Endothelial cell of umbilical vein (primary cell): Measurements from ENCODE around the gene PAK5. TPM values are rescaled to one million over a fixed set of nuclear protein-coding genes. Genes with fewer than 3 reads are reported as not detected.

ENCODE experiments used
- BruUV-seq: library from RNA; stranded (reverse); fragments of 400-500 nt; replicated peaks from 2 replicates; lab custom pipeline; 2021; lab: Mats Ljungman, UMichigan
- CTCF ChIA-PET: fragments of 300-600, 350-600 bp; sonication (Branson Sonifier 250); formaldehyde crosslinking; loops from one replicate; lab custom pipeline; 2021; ENCODE audit warnings: antibody characterized with exemption, inconsistent platforms; lab: Charles Lee
- POLR2A ChIA-PET: fragments of 300-600, 350-600 bp; sonication (Branson Sonifier 250); formaldehyde crosslinking; loops from one replicate; lab custom pipeline; 2021; ENCODE audit warnings: antibody characterized with exemption, inconsistent platforms; lab: Charles Lee
- DNase-seq: peaks from one replicate; pipeline ENCODE4 v3.0.0-alpha.2; 2011; ENCODE audit warnings: low read depth, low spot score
- FAIRE-seq: peaks from 2 replicates; lab custom pipeline; 2011; peaks lifted over from hg19 to GRCh38; lab: Jason Lieb, UNC
- H2AFZ ChIP-seq: 2 replicates; pipeline ENCODE4 v1.6.0; 2012; ENCODE audit warnings: low read depth, low read length, control low read depth, inconsistent platforms
- H3K27ac ChIP-seq: 2 replicates; pipeline ENCODE4 v1.5.1; 2011; ENCODE audit warnings: low read depth, mild to moderate bottlenecking, control low read depth, low read length, moderate library complexity; ENCODE audit not compliant: insufficient read depth
- H3K27me3 ChIP-seq, 2 experiments: 2 replicates each; pipeline versions ENCODE4 v1.6.0 to v1.6.1; 2011; ENCODE audit warnings: low read length in 2 of 2, mixed read lengths in 1 of 2; ENCODE audit not compliant: control insufficient read depth in 2 of 2, insufficient read depth in 2 of 2
- H3K36me3 ChIP-seq, 2 experiments: 2 replicates in 1 of 2; 3 replicates in 1 of 2; pipeline ENCODE4 v1.5.1; 2011; ENCODE audit warnings: low read length in 2 of 2, mild to moderate bottlenecking in 1 of 2, moderate library complexity in 1 of 2; ENCODE audit not compliant: control insufficient read depth in 2 of 2, insufficient read depth in 2 of 2; ENCODE audit errors: extremely low read depth in 1 of 2
- H3K4me1 ChIP-seq: 3 replicates; pipeline ENCODE4 v1.5.1; 2011; ENCODE audit warnings: mild to moderate bottlenecking, low read length; ENCODE audit not compliant: control insufficient read depth, insufficient read depth; ENCODE audit errors: extremely low read depth
- H3K4me2 ChIP-seq: 2 replicates; pipeline ENCODE4 v1.6.1; 2011; ENCODE audit warnings: low read length, control low read depth, mixed read lengths; ENCODE audit not compliant: insufficient read depth
- H3K4me3 ChIP-seq, 3 experiments: fragments of 200-600 bp in 1 of 3; sonication (generic), shearing (Covaris generic) in 1 of 3; replicated peaks in 1 of 3; 2 replicates each; pipeline ENCODE4 v1.5.1; 2011 to 2016; ENCODE audit warnings: control low read depth in 3 of 3, low read length in 3 of 3, mild to moderate bottlenecking in 2 of 3, inconsistent platforms in 1 of 3, low read depth in 1 of 3, moderate library complexity in 1 of 3; ENCODE audit not compliant: insufficient read depth in 1 of 3
- H3K79me2 ChIP-seq: 2 replicates; pipeline ENCODE4 v1.6.0; 2012; ENCODE audit warnings: low read length, inconsistent platforms; ENCODE audit not compliant: control insufficient read depth, insufficient read depth
- H3K9ac ChIP-seq: replicated peaks from 2 replicates; pipeline ENCODE3; 2011; ENCODE audit warnings: low read length, control low read depth; ENCODE audit not compliant: insufficient read depth; ENCODE audit errors: extremely low read depth
- H3K9me1 ChIP-seq: replicated peaks from 3 replicates; pipeline ENCODE4 v1.6.0; 2011; ENCODE audit warnings: mild to moderate bottlenecking, low read length; ENCODE audit not compliant: control insufficient read depth, insufficient read depth; ENCODE audit errors: extremely low read depth
- H3K9me3 ChIP-seq: replicated peaks from 2 replicates; pipeline ENCODE4 v1.5.1; 2012; ENCODE audit warnings: low read length, inconsistent platforms; ENCODE audit not compliant: control insufficient read depth, insufficient read depth
- H4K20me1 ChIP-seq: replicated peaks from 2 replicates; pipeline ENCODE3; 2011; ENCODE audit warnings: mild to moderate bottlenecking, low read length; ENCODE audit not compliant: control insufficient read depth, insufficient read depth; ENCODE audit errors: extremely low read depth
- EZH2 ChIP-seq: IDR thresholded peaks from 2 replicates; pipeline ENCODE4 v1.6.1; 2012; ENCODE audit warnings: borderline replicate concordance, low read depth, mild to moderate bottlenecking, moderate library complexity, low read length, inconsistent platforms; ENCODE audit not compliant: severe bottlenecking
- FOS ChIP-seq: IDR thresholded peaks from 2 replicates; pipeline ENCODE4 v1.6.1; 2011; ENCODE audit warnings: mild to moderate bottlenecking, low read length, moderate library complexity, borderline replicate concordance; ENCODE audit not compliant: insufficient read depth
- GATA2 ChIP-seq: IDR thresholded peaks from 2 replicates; pipeline ENCODE4 v1.7.0; 2011; ENCODE audit warnings: low read depth, mild to moderate bottlenecking, moderate library complexity, mixed read lengths, low read length; ENCODE audit not compliant: insufficient read length, insufficient read depth
- MYC ChIP-seq: IDR thresholded peaks from one replicate; pipeline ENCODE4 v1.6.1; 2011; ENCODE audit warnings: mild to moderate bottlenecking, low read depth, low read length
- POLR2A ChIP-seq: IDR thresholded peaks from 2 replicates; pipeline ENCODE4 v1.6.1; 2012; ENCODE audit warnings: low read depth, mild to moderate bottlenecking, control low read depth, low read length
- dilution Hi-C: fragments of 300-500 bp; cut with MboI; formaldehyde crosslinking; loops from one replicate; pipeline ENCODE4 v1.15.0; 2019; ENCODE audit warnings: low sequenced_read_pairs; ENCODE audit not compliant: extremely low pct_ligation_motif_present
- intact Hi-C: fragments of 100-400 bp; cut with micrococcal nuclease; formaldehyde crosslinking; loops from one replicate; pipeline ENCODE4 v1.10.0; 2022
- polyA plus RNA-seq, 4 experiments: library from polyadenylated mRNA; depleted of rRNA in 3 of 4; stranded (reverse) in 3 of 4; unstranded in 1 of 4; fragments of >200 nt; gene quantifications; 2 replicates each; pipeline versions ENCODE4 v1.2.1 to v1.2.3, GENCODE V29; 2011 to 2012; ENCODE audit warnings: missing spikeins in 1 of 4
- total RNA-seq: library from RNA; stranded (reverse); gene quantifications from 2 replicates; pipeline ENCODE4 v1.2.3, GENCODE V29; 2021
- TF ChIP-seq, protein P1 (sequence below): IDR thresholded peaks from 2 replicates; pipeline ENCODE4 v1.6.1; 2011; ENCODE audit not compliant: insufficient read depth, insufficient read length
- TF ChIP-seq, protein P2 (sequence below), 2 donors: IDR thresholded peaks; 1 replicate in 1 of 2; 2 replicates in 1 of 2; pipeline ENCODE4 v1.5.1; 2011; ENCODE audit warnings: low read length in 2 of 2, mild to moderate bottlenecking in 2 of 2, moderate library complexity in 2 of 2, control low read depth in 1 of 2, inconsistent platforms in 1 of 2, low read depth in 1 of 2; ENCODE audit not compliant: insufficient read depth in 1 of 2; ENCODE audit errors: extremely low read depth in 1 of 2

The PAK5 gene
- total and polyA plus RNA-seq, 2 donors (not counting 3 experiments of a cell fraction or from before 2014, with no cell fraction given), result not detected

DNA sequence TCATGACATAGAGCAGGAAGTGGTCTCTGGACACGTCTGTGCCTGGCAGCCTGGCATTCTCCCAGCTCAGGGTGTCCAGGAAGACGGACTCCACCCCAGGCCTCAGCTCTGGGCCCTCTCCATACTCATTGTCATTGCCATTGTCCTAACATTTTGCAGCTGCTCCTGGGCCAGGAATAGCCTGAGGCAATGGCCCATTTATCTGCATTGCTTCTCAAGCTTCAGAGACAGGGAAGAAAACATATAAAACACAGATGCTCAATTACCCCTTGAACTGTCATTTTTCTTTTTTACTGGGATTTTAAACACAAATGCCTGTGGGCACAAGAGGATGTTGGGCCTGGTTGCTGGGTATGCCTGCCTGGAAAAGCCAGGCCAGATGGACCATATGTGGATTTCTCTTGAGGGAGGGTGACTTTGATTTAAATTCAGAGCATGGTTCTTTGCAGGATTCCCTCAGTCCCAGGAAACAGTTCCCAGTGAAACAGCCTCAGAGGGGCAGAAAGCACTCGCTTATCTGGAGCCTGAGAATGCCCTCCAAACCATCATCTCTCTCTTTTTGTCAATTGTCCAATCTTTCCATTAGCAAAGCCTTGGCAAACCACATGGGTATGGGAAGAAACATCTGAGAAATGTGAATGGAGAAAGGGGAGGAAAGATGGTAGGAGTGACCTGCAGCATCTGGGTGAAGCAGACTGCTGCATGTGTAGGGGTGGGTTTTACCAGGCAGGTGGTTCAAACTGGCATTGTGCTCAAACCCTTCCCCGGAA, 306.6 kb downstream of the PAK5 start:
- no peak for DNase-seq
- H3K4me1 ChIP-seq, result no peaks in the 10 kb centered on the region
- FAIRE-seq, result no peak
- peaks cover 0 to 2% of the 10 kb centered on the region in 2 experiments for H3K27me3 ChIP-seq
- dilution Hi-C loops, result no loop called here
- H3K4me3 ChIP-seq, result no peak overlapping the region
- no peak overlapping the region for H3K9ac ChIP-seq
- TF ChIP-seq, protein P1, sequence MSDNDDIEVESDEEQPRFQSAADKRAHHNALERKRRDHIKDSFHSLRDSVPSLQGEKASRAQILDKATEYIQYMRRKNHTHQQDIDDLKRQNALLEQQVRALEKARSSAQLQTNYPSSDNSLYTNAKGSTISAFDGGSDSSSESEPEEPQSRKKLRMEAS, result no peak
- TF ChIP-seq POLR2A, result no peak
- no peak for TF ChIP-seq MYC
- no peak for TF ChIP-seq GATA2
- no peak for TF ChIP-seq FOS
- TF ChIP-seq, protein P2, sequence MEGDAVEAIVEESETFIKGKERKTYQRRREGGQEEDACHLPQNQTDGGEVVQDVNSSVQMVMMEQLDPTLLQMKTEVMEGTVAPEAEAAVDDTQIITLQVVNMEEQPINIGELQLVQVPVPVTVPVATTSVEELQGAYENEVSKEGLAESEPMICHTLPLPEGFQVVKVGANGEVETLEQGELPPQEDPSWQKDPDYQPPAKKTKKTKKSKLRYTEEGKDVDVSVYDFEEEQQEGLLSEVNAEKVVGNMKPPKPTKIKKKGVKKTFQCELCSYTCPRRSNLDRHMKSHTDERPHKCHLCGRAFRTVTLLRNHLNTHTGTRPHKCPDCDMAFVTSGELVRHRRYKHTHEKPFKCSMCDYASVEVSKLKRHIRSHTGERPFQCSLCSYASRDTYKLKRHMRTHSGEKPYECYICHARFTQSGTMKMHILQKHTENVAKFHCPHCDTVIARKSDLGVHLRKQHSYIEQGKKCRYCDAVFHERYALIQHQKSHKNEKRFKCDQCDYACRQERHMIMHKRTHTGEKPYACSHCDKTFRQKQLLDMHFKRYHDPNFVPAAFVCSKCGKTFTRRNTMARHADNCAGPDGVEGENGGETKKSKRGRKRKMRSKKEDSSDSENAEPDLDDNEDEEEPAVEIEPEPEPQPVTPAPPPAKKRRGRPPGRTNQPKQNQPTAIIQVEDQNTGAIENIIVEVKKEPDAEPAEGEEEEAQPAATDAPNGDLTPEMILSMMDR (IDR thresholded peaks at IDR 0.05; ENCODE audit: extremely low read depth in 1 of 2, insufficient read depth in 1 of 2, low read depth in 1 of 2, low read length in 2 of 2), result no peak
- no peak for TF ChIP-seq EZH2
- no peaks in the 10 kb centered on the region for H3K9me1 ChIP-seq
- H3K9me3 ChIP-seq, result no peaks in the 10 kb centered on the region
- no TSS peak for BruUV-seq
- no peak overlapping the region for H3K4me2 ChIP-seq
- H3K27ac ChIP-seq, result no peak overlapping the region
- no peaks in the 10 kb centered on the region for H4K20me1 ChIP-seq
- no peaks in the 10 kb centered on the region for H3K36me3 ChIP-seq
- ChIA-PET CTCF (no interaction called here), POLR2A (no interaction called here)
- intact Hi-C loops, result no loop called here
- H3K79me2 ChIP-seq, result no peaks in the 10 kb centered on the region
- H2AFZ ChIP-seq, result no peak overlapping the region
